ENCODE measurements around the gene SMU1.

DNA sequence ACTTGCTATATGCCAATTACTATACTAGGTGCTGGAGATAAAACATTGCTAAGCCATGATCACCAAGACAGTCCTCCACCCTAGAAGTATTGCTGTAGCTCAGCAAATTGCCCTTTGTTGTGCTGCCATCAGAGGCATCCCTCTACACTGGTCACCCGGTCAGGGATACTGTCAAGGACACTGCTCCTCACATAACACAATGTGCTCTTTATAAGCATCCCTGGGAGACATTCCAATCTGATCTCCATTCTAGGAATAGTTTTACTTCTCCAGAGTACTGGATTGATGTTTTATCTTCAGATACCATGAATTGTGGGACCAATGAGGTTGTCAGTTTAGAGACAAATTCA is 61.8 kb downstream of the SMU1 start:
- TF ChIP-seq BHLHE40 (IDR thresholded peaks at IDR 0.05; ENCODE audit: borderline replicate concordance) (no peak), ZNF384 (IDR thresholded peaks at IDR 0.05) (no peak), ELF4 (IDR thresholded peaks at IDR 0.05) (no peak), SP1 (IDR thresholded peaks at IDR 0.05) (no peak), FOXA1 (IDR thresholded peaks at IDR 0.05) (no peak), HDGF (IDR thresholded peaks at IDR 0.05; ENCODE audit: borderline replicate concordance) (no peak)

Data from HEK293T (cell line).